GM10266 (cell line): ENCODE measurements around the gene RASSF4.

ENCODE experiments used
- DNase-seq: peaks from one replicate; pipeline ENCODE4 v3.0.0; 2012; ENCODE audit errors: extremely low spot score
- CTCF ChIP-seq: IDR thresholded peaks from 2 replicates; pipeline ENCODE4 v1.5.1; 2012; ENCODE audit warnings: mild to moderate bottlenecking, low read depth; ENCODE audit not compliant: control insufficient read depth, insufficient read depth; ENCODE audit errors: missing control alignments

The RASSF4 gene

DNA sequence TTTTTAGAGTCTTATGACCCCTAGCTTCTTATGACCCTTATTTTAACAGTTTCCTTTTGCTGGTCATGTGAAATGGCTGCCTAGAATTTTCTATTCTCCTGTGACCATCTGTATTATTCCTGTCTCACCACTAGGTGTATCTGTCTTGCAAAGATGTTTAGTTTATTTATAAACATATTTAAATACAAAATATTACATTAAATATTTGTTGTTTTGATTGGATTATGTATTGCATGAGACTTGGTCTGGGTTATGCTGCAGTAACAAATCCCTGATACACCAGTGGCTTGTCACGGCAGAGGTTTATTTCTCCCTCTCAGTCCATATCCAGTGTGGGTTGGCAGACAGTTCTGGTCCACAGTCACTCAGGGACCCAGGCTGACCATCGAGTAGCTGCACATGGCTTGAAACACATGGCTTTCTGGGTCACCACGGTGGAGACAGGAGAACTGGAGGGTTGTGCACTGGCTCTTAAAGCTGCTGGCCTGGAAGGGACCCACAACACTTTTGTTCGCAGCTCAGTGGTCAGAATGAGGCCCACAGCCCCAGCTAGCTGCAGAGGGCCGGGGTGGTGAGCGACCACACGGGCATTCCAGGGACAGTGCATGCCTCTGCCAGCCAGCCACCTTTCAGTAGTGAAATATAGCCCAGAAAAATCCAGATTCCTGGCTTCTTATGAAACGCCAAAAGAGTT is 7.4 kb downstream of the RASSF4 start:
- DNase-seq = no peak
- no peak for TF ChIP-seq CTCF

GRCh38 chr10:44967616-44968015 is 8.0 kb downstream of the RASSF4 start:
- DNase-seq = no peak
- TF ChIP-seq CTCF = no peak

DNA sequence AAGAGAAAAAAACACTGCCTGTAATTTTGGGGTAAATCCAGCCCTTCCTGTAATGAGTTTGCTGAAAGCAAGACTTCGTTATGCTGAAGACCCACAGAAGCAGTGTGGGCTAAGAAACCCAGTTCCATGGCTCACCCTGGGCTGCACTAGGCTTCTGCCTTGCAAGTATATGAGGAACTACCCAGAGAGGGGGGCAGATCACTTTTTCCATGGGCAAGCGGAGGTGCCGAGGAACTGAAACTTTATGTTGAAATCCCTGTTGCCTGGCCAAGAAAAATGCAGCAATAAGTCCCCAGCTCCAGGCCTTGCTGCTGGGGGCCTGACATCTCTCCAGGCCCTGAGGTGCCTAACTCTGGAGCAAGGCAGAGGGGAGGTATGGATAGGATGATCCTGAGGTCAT is 8.5 kb downstream of the RASSF4 start:
- DNase-seq = no peak
- TF ChIP-seq CTCF = no peak

- DNase-seq = no peak
Observed at GRCh38 chr10:44968500-44969400, 9.1 kb downstream of the RASSF4 start.

DNA sequence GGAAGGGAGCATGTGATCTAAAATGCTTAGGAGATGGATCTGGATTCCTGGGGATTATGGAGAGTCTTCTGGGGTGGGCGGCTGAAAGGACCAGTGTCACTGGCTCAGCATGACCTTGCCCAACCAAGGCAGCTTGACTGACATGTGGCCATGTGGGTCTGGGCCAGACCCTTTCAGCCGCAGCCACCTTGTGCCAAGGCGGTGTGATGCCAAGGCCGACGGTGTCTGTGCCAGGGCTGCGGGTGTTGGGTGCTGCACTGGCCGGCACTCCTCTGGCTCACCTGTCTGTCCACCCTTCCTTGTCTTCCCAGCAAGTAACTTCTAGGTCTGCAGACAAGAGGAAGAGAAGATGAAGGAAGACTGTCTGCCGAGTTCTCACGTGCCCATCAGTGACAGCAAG is 10.3 kb downstream of the RASSF4 start:
- no peak for TF ChIP-seq CTCF
- no peak for DNase-seq

More at GRCh38 chr10:44968500-44969400, 9.1 kb downstream of the RASSF4 start:
- TF ChIP-seq CTCF = no peak

DNA sequence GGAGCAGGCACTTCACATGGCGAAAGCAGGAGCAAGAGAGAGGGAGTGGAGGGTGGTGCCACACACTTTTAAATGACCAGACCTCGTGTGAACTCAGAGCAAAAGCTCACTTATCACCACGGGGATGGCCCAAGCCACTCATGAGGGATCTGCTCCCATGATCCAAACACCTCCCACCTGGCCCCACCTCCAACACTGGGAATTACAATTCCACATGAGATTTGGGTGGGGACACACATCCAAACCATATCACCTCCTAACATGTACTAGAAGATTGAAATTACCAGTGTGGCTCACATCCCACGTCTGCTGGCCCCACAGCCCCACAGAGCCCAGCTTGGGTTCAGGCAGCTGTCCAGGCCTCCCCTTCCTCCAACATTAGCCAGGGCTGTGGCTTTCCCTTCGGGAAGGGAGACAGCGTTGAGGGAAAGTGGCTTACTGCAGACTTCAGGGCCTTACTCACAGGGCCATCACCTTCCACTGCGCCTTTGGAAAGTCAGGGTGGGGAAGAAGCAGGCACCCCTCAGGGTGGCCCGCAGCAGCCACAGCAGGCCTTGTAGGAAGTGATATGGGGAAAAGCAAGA is 11.3 kb downstream of the RASSF4 start:
- no peak for TF ChIP-seq CTCF
- DNase-seq = no peak

- DNase-seq = no peak
- TF ChIP-seq CTCF = no peak
Observed at GRCh38 chr10:44971434-44971833, 11.8 kb downstream of the RASSF4 start.
